Stimulated activated CD8-positive, alpha-beta memory T cell treated with anti-CD3 and anti-CD28 coated beads, Interleukin-7, amount 100 ng/mL, for 48 hours (primary cell): ENCODE results near the gene RUSC2.
"Not testable (repeated sequence)": the region's sequence is repeated elsewhere in the genome, so short reads cannot be mapped to it uniquely, and the experiment has no call there.

ENCODE experiments used
- DNase-seq, 2 donors: peaks; one replicate each; pipeline ENCODE4 v3.0.0-alpha.2; 2020; ENCODE audit warnings: low read depth in 1 of 2; ENCODE audit errors: extremely low read depth in 1 of 2

RUSC2 gene

GRCh38 chr9:35519692-35520363 lies 29.9 kb downstream of the RUSC2 start:
- DNase-seq, result no peak

DNA sequence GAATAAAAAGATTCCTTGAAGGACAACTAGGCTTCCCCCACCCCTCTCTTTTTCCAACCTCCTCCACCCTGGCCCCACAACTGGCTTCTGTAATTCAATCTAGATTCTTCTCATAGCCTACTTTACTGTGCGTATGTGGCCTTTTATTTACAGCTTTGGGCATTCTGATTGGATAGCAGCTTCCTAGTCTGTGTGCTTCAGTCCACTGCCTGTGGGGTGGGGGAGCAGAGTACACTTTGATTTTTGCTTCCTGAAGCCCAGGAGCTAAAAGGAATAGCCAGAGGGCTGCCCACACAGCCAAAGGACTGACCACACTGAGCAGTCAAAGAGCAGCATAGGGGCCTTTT lies 30.4 kb downstream of the RUSC2 start:
- DNase-seq, result no peak

DNA sequence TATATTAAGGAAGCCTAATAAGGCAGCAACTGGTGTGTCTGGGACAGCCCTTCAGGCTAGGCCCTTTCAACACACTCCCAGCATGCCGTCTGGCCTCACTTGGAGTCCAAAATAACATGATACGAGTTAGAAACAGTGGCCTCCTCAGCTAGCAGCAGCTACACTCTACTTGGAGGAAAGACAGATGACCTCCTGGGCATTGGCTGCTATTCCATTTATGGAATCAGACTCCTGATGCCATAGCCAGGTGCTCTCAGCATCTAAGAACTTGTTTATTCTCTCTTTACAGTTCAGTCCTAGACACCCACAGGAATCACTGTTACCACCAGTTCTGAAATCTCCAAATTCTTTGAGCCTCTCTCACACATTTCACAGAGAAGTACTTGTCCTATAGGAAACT lies 31.8 kb downstream of the RUSC2 start:
- no peak for DNase-seq

DNA sequence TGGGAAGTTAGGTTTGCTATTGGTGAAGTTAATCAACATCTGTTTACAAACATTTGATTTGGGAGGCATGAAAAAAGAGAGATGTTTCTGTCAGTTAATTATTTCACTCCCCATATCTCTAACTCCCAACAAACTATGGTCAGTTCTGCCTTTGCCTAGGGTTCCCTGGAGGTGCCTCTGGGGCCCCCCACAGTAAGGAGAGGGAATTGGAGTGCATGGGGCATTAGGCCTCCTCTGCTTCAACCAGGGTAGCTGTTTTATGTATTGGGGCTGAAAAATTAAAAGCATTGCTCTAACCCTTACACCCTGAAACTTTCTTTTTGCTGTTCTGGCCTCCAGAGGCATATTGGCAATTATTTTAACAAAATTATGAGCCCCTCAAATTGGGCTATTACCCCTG lies 32.3 kb downstream of the RUSC2 start:
- no peak for DNase-seq

GRCh38 chr9:35522700-35523099 lies 32.8 kb downstream of the RUSC2 start:
- no peak for DNase-seq

DNA sequence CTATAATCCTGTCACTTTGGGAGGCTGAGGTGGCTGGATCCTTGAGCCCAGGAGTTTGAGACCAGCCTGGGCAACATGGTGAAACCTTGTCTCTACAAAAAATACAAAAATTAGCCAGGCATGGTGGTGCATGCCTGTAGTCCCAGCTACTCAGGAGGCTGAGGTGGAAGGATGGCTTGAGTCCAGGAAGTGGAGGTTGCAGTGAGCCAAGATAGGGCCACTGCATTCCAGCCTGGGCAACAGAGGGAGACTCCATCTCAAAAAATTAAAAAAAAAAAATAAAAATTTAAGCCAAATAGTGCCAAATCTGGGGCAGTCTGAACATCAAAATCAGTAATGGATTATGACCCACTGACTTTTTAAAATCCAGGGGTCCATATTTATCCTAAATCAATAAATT lies 33.6 kb downstream of the RUSC2 start:
- DNase-seq, result not testable (repeated sequence)

DNA sequence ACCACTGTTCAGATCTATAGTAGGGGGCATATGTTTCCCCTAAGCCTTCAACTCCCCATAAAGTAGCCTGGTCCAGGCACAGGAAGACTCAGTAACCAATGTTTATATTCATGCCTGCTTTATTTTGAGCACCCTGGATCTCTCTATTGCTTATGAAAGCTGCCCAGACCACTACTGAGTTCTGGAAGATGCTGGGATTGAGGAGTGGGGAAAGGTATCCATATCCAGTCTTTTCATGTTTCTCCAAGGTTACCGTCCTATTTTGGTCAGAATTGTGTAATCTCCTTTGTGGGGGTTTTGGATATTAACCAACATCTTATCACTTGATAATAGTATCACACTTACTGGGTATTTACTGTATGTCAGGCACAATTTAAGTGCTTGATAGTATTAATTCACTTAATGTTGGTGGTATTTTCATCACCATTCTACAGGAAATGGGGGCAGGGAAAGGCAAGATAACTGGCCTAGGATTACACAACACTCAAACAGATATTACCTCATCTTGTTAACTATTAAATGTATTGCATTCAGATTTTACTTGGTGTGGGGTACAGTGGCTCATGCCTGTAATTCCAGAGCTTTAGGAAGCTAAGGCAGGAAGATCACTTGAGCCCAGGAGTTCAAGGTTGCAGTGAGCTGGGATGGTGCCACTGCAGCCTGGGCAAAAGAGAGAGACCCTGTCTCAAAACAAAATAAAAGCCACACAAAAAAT lies 36.3 kb downstream of the RUSC2 start:
- DNase-seq, result no peak

- no peak for DNase-seq
These were observed 39.4 kb downstream of the RUSC2 start for GRCh38 chr9:35529161-35529823.

DNA sequence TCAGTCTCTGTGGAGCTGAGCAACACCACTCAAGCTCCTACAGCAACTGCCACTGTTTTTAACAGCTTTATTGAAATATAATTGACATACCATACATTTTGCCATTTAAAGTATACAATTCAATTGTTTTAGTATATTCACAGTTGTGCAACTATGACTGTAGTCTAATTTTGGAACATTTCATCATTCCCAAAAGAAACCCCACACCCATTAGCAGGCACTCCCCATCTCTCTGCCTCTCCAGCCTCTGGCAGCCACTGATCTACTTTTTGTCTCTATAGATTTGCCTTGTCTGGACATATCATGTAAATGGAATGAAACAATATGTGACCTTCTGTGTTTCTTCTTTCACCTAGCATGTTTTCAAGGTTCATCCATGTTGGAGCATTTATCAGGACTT lies 43.5 kb downstream of the RUSC2 start:
- no peak for DNase-seq

DNA sequence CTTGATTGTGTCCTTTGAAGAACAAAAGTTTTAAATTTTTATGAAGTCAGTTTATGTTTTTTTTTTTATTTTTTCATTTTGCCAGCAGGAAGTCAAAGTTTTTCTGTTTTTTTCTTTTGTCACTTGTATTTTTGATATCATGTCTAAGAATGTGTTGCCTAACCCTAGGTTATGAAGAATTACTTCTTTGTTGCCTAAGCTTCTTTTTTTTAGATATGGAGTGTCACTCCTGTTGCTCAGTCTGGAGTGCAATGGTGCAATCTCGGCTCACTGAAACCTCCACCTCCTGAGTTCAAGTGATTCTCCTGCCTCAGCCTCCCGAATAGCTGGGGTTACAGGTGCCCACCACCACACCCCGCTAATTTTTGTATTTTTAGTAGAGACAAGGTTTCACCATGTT lies 45.0 kb downstream of the RUSC2 start:
- DNase-seq, result not testable (repeated sequence)

GRCh38 chr9:35537913-35538312 lies 48.0 kb downstream of the RUSC2 start:
- DNase-seq, result no peak

- DNase-seq, result no peak
These were observed 48.7 kb downstream of the RUSC2 start for GRCh38 chr9:35538361-35539234.
